Endothelial cell of umbilical vein (primary cell): ENCODE results near the gene TM9SF4. TPM values are rescaled to one million over a fixed set of nuclear protein-coding genes. Genes with fewer than 3 reads are reported as not detected.
"Not testable (repeated sequence)": the region's sequence is repeated elsewhere in the genome, so short reads cannot be mapped to it uniquely, and the experiment has no call there.

Experiments
- BruUV-seq: library from RNA; stranded (reverse); fragments of 400-500 nt; replicated peaks from 2 replicates; lab custom pipeline; 2021; lab: Mats Ljungman, UMichigan
- CTCF ChIA-PET: fragments of 300-600, 350-600 bp; sonication (Branson Sonifier 250); formaldehyde crosslinking; loops from one replicate; lab custom pipeline; 2021; ENCODE audit warnings: antibody characterized with exemption, inconsistent platforms; lab: Charles Lee
- POLR2A ChIA-PET: fragments of 300-600, 350-600 bp; sonication (Branson Sonifier 250); formaldehyde crosslinking; loops from one replicate; lab custom pipeline; 2021; ENCODE audit warnings: antibody characterized with exemption, inconsistent platforms; lab: Charles Lee
- DNase-seq: peaks from one replicate; pipeline ENCODE4 v3.0.0-alpha.2; 2011; ENCODE audit warnings: low read depth, low spot score
- FAIRE-seq: peaks from 2 replicates; lab custom pipeline; 2011; peaks lifted over from hg19 to GRCh38; lab: Jason Lieb, UNC
- H2AFZ ChIP-seq: 2 replicates; pipeline ENCODE4 v1.6.0; 2012; ENCODE audit warnings: low read depth, low read length, control low read depth, inconsistent platforms
- H3K27ac ChIP-seq: 2 replicates; pipeline ENCODE4 v1.5.1; 2011; ENCODE audit warnings: low read depth, mild to moderate bottlenecking, control low read depth, low read length, moderate library complexity; ENCODE audit not compliant: insufficient read depth
- H3K27me3 ChIP-seq, 2 experiments: 2 replicates each; pipeline versions ENCODE4 v1.6.0 to v1.6.1; 2011; ENCODE audit warnings: low read length in 2 of 2, mixed read lengths in 1 of 2; ENCODE audit not compliant: control insufficient read depth in 2 of 2, insufficient read depth in 2 of 2
- H3K36me3 ChIP-seq, 2 experiments: 2 replicates in 1 of 2; 3 replicates in 1 of 2; pipeline ENCODE4 v1.5.1; 2011; ENCODE audit warnings: low read length in 2 of 2, mild to moderate bottlenecking in 1 of 2, moderate library complexity in 1 of 2; ENCODE audit not compliant: control insufficient read depth in 2 of 2, insufficient read depth in 2 of 2; ENCODE audit errors: extremely low read depth in 1 of 2
- H3K4me1 ChIP-seq: 3 replicates; pipeline ENCODE4 v1.5.1; 2011; ENCODE audit warnings: mild to moderate bottlenecking, low read length; ENCODE audit not compliant: control insufficient read depth, insufficient read depth; ENCODE audit errors: extremely low read depth
- H3K4me2 ChIP-seq: 2 replicates; pipeline ENCODE4 v1.6.1; 2011; ENCODE audit warnings: low read length, control low read depth, mixed read lengths; ENCODE audit not compliant: insufficient read depth
- H3K4me3 ChIP-seq, 3 experiments: fragments of 200-600 bp in 1 of 3; sonication (generic), shearing (Covaris generic) in 1 of 3; replicated peaks in 1 of 3; 2 replicates each; pipeline ENCODE4 v1.5.1; 2011 to 2016; ENCODE audit warnings: control low read depth in 3 of 3, low read length in 3 of 3, mild to moderate bottlenecking in 2 of 3, inconsistent platforms in 1 of 3, low read depth in 1 of 3, moderate library complexity in 1 of 3; ENCODE audit not compliant: insufficient read depth in 1 of 3
- H3K79me2 ChIP-seq: 2 replicates; pipeline ENCODE4 v1.6.0; 2012; ENCODE audit warnings: low read length, inconsistent platforms; ENCODE audit not compliant: control insufficient read depth, insufficient read depth
- H3K9ac ChIP-seq: replicated peaks from 2 replicates; pipeline ENCODE3; 2011; ENCODE audit warnings: low read length, control low read depth; ENCODE audit not compliant: insufficient read depth; ENCODE audit errors: extremely low read depth
- H3K9me1 ChIP-seq: replicated peaks from 3 replicates; pipeline ENCODE4 v1.6.0; 2011; ENCODE audit warnings: mild to moderate bottlenecking, low read length; ENCODE audit not compliant: control insufficient read depth, insufficient read depth; ENCODE audit errors: extremely low read depth
- H3K9me3 ChIP-seq: replicated peaks from 2 replicates; pipeline ENCODE4 v1.5.1; 2012; ENCODE audit warnings: low read length, inconsistent platforms; ENCODE audit not compliant: control insufficient read depth, insufficient read depth
- H4K20me1 ChIP-seq: replicated peaks from 2 replicates; pipeline ENCODE3; 2011; ENCODE audit warnings: mild to moderate bottlenecking, low read length; ENCODE audit not compliant: control insufficient read depth, insufficient read depth; ENCODE audit errors: extremely low read depth
- EZH2 ChIP-seq: IDR thresholded peaks from 2 replicates; pipeline ENCODE4 v1.6.1; 2012; ENCODE audit warnings: borderline replicate concordance, low read depth, mild to moderate bottlenecking, moderate library complexity, low read length, inconsistent platforms; ENCODE audit not compliant: severe bottlenecking
- FOS ChIP-seq: IDR thresholded peaks from 2 replicates; pipeline ENCODE4 v1.6.1; 2011; ENCODE audit warnings: mild to moderate bottlenecking, low read length, moderate library complexity, borderline replicate concordance; ENCODE audit not compliant: insufficient read depth
- GATA2 ChIP-seq: IDR thresholded peaks from 2 replicates; pipeline ENCODE4 v1.7.0; 2011; ENCODE audit warnings: low read depth, mild to moderate bottlenecking, moderate library complexity, mixed read lengths, low read length; ENCODE audit not compliant: insufficient read length, insufficient read depth
- JUN ChIP-seq: IDR thresholded peaks from 2 replicates; pipeline ENCODE4 v1.6.1; 2011; ENCODE audit warnings: borderline replicate concordance, low read depth; ENCODE audit not compliant: insufficient read length, insufficient read depth
- MYC ChIP-seq: IDR thresholded peaks from one replicate; pipeline ENCODE4 v1.6.1; 2011; ENCODE audit warnings: mild to moderate bottlenecking, low read depth, low read length
- POLR2A ChIP-seq: IDR thresholded peaks from 2 replicates; pipeline ENCODE4 v1.6.1; 2012; ENCODE audit warnings: low read depth, mild to moderate bottlenecking, control low read depth, low read length
- POLR2AphosphoS5 ChIP-seq: IDR thresholded peaks from 2 replicates; pipeline ENCODE4 v1.6.1; 2012; ENCODE audit warnings: low read depth, mild to moderate bottlenecking, control low read depth, low read length, moderate library complexity; ENCODE audit not compliant: insufficient read depth
- dilution Hi-C: fragments of 300-500 bp; cut with MboI; formaldehyde crosslinking; loops from one replicate; pipeline ENCODE4 v1.15.0; 2019; ENCODE audit warnings: low sequenced_read_pairs; ENCODE audit not compliant: extremely low pct_ligation_motif_present
- intact Hi-C: fragments of 100-400 bp; cut with micrococcal nuclease; formaldehyde crosslinking; loops from one replicate; pipeline ENCODE4 v1.10.0; 2022
- polyA plus RNA-seq, 4 experiments: library from polyadenylated mRNA; depleted of rRNA in 3 of 4; stranded (reverse) in 3 of 4; unstranded in 1 of 4; fragments of >200 nt; gene quantifications; 2 replicates each; pipeline versions ENCODE4 v1.2.1 to v1.2.3, GENCODE V29; 2011 to 2012; ENCODE audit warnings: missing spikeins in 1 of 4
- total RNA-seq: library from RNA; stranded (reverse); gene quantifications from 2 replicates; pipeline ENCODE4 v1.2.3, GENCODE V29; 2021
- TF ChIP-seq, protein P1 (sequence below): IDR thresholded peaks from 2 replicates; pipeline ENCODE4 v1.6.1; 2011; ENCODE audit not compliant: insufficient read depth, insufficient read length
- TF ChIP-seq, protein P2 (sequence below), 2 donors: IDR thresholded peaks; 1 replicate in 1 of 2; 2 replicates in 1 of 2; pipeline ENCODE4 v1.5.1; 2011; ENCODE audit warnings: low read length in 2 of 2, mild to moderate bottlenecking in 2 of 2, moderate library complexity in 2 of 2, control low read depth in 1 of 2, inconsistent platforms in 1 of 2, low read depth in 1 of 2; ENCODE audit not compliant: insufficient read depth in 1 of 2; ENCODE audit errors: extremely low read depth in 1 of 2

The TM9SF4 gene
- total and polyA plus RNA-seq, 2 donors (not counting 3 experiments of a cell fraction or from before 2014, with no cell fraction given) = 46.4 to 61.9 TPM

DNA sequence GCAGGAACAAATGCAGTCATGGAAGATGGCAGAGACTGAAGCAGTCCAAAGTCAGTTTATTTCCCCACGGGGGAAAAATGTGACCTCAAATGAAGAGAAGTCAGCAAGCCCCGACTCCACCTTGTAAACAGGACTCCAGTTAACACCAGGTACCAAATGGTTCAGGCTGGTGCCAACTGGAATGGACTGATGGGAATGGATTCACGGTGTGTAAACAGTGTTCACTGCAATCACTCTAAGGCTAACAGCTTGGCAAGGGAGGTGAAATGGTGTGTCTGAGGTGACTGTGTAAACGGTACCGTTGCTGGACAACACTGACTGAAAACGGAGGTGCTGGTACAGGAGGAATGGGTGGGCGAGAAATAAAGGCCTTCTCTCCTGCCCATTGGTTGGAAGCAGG lies 86.1 kb downstream of the TM9SF4 start:
- POLR2A ChIA-PET = no interaction called here
- dilution Hi-C loops = no loop called here
- Histone ChIP-seq H3K9me1 (no peaks in the 10 kb centered on the region), H3K4me3 (no peak overlapping the region), H4K20me1 (no peaks in the 10 kb centered on the region), H3K4me1 (peaks cover 2% of the 10 kb centered on the region), H3K9ac (no peak overlapping the region), H3K36me3 (peaks cover 14 to 30% of the 10 kb centered on the region in 2 experiments), H3K9me3 (no peaks in the 10 kb centered on the region), H3K27ac (no peak overlapping the region), H3K4me2 (no peak overlapping the region), H2AFZ (no peak overlapping the region), H3K79me2 (peaks cover 5% of the 10 kb centered on the region), H3K27me3 (no peaks in the 10 kb centered on the region)
- no TSS peak for BruUV-seq
- intact Hi-C loops = no loop called here
- no peak for TF ChIP-seq GATA2
- TF ChIP-seq POLR2A = no peak
- no peak for TF ChIP-seq EZH2
- no peak for TF ChIP-seq POLR2AphosphoS5
- TF ChIP-seq, protein P1, sequence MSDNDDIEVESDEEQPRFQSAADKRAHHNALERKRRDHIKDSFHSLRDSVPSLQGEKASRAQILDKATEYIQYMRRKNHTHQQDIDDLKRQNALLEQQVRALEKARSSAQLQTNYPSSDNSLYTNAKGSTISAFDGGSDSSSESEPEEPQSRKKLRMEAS = no peak
- no peak for TF ChIP-seq FOS
- TF ChIP-seq, protein P2, sequence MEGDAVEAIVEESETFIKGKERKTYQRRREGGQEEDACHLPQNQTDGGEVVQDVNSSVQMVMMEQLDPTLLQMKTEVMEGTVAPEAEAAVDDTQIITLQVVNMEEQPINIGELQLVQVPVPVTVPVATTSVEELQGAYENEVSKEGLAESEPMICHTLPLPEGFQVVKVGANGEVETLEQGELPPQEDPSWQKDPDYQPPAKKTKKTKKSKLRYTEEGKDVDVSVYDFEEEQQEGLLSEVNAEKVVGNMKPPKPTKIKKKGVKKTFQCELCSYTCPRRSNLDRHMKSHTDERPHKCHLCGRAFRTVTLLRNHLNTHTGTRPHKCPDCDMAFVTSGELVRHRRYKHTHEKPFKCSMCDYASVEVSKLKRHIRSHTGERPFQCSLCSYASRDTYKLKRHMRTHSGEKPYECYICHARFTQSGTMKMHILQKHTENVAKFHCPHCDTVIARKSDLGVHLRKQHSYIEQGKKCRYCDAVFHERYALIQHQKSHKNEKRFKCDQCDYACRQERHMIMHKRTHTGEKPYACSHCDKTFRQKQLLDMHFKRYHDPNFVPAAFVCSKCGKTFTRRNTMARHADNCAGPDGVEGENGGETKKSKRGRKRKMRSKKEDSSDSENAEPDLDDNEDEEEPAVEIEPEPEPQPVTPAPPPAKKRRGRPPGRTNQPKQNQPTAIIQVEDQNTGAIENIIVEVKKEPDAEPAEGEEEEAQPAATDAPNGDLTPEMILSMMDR (IDR thresholded peaks at IDR 0.05; ENCODE audit: extremely low read depth in 1 of 2, insufficient read depth in 1 of 2, low read depth in 1 of 2, low read length in 2 of 2) = no peak
- no peak for TF ChIP-seq MYC
- no peak for TF ChIP-seq JUN
- CTCF ChIA-PET = no interaction called here
- no peak for FAIRE-seq
- DNase-seq = no peak

GRCh38 chr20:32196613-32197012 lies 87.1 kb downstream of the TM9SF4 start:
- intact Hi-C loops = not testable (repeated sequence)

GRCh38 chr20:32197136-32197535 lies 87.6 kb downstream of the TM9SF4 start:
- Histone ChIP-seq H3K79me2 (peaks cover 19% of the 10 kb centered on the region), H3K36me3 (peaks cover 22 to 36% of the 10 kb centered on the region in 2 experiments)
- H3K9ac ChIP-seq, intact Hi-C loops, BruUV-seq, POLR2A ChIA-PET, H3K27ac ChIP-seq, H2AFZ ChIP-seq, H4K20me1 ChIP-seq, H3K4me3 ChIP-seq, DNase-seq, H3K4me2 ChIP-seq, H3K4me1 ChIP-seq, H3K9me3 ChIP-seq, FAIRE-seq, H3K9me1 ChIP-seq, H3K27me3 ChIP-seq, dilution Hi-C loops, CTCF ChIA-PET: not testable (repeated sequence)

More at GRCh38 chr20:32196613-32197012, 87.1 kb downstream of the TM9SF4 start:
- dilution Hi-C loops, CTCF ChIA-PET, POLR2A ChIA-PET, H2AFZ ChIP-seq, H3K9me1 ChIP-seq, H3K4me2 ChIP-seq, DNase-seq, H3K27ac ChIP-seq, H3K27me3 ChIP-seq, H3K4me1 ChIP-seq, H4K20me1 ChIP-seq, H3K9ac ChIP-seq, BruUV-seq, H3K9me3 ChIP-seq, FAIRE-seq, H3K4me3 ChIP-seq: not testable (repeated sequence)
- Histone ChIP-seq H3K79me2 (peaks cover 15% of the 10 kb centered on the region), H3K36me3 (peaks cover 20 to 33% of the 10 kb centered on the region in 2 experiments)
